GM12872 (cell line): ENCODE results near the gene MANF.

Experiments used
- TF ChIP-seq, protein P1 (sequence below): IDR thresholded peaks from 3 replicates; pipeline ENCODE4 v1.5.1; 2011; ENCODE audit warnings: low read depth, mild to moderate bottlenecking, low read length, moderate library complexity; ENCODE audit not compliant: insufficient read depth

MANF gene

GRCh38 chr3:51398595-51399310 is 13.7 kb downstream of the MANF start:
- TF ChIP-seq, protein P1, sequence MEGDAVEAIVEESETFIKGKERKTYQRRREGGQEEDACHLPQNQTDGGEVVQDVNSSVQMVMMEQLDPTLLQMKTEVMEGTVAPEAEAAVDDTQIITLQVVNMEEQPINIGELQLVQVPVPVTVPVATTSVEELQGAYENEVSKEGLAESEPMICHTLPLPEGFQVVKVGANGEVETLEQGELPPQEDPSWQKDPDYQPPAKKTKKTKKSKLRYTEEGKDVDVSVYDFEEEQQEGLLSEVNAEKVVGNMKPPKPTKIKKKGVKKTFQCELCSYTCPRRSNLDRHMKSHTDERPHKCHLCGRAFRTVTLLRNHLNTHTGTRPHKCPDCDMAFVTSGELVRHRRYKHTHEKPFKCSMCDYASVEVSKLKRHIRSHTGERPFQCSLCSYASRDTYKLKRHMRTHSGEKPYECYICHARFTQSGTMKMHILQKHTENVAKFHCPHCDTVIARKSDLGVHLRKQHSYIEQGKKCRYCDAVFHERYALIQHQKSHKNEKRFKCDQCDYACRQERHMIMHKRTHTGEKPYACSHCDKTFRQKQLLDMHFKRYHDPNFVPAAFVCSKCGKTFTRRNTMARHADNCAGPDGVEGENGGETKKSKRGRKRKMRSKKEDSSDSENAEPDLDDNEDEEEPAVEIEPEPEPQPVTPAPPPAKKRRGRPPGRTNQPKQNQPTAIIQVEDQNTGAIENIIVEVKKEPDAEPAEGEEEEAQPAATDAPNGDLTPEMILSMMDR = no peak

GRCh38 chr3:51400166-51400565 is 15.1 kb downstream of the MANF start:
- TF ChIP-seq, protein P1 = no peak

GRCh38 chr3:51401735-51402134 is 16.6 kb downstream of the MANF start:
- TF ChIP-seq, protein P1 = no peak

- TF ChIP-seq, protein P1 = no peak
Observed at GRCh38 chr3:51403675-51404074, 18.6 kb downstream of the MANF start.

DNA sequence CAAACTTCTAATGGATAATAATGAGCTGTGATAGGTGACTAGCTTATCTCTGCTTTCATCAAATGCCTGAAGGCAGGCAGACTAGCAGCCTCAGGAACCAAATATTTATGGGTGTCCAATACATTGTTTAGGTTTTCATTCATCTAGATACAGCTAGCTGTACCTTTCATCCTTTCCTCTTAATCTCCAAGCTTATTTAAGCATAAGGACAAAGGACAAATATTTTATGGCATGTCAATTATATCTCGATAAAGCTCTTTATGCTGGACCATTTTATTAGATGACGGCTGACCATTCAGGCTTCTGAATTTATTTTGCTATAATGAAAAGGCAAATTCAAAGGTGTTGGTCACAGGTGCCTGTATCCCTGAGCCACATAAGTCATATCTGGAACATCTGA is 22.9 kb downstream of the MANF start:
- TF ChIP-seq, protein P1 = no peak

GRCh38 chr3:51408813-51409212 is 23.7 kb downstream of the MANF start:
- TF ChIP-seq, protein P1 = no peak

- TF ChIP-seq, protein P1 = no peak
Observed at GRCh38 chr3:51422211-51422610, 37.1 kb downstream of the MANF start.
